ENCODE measurements around the gene CASKIN2. TPM values are rescaled to one million over a fixed set of nuclear protein-coding genes. Genes with fewer than 3 reads are reported as not detected.

Gene CASKIN2
- total RNA-seq, 1 experiment from 2014 or later = 37.0 TPM

DNA sequence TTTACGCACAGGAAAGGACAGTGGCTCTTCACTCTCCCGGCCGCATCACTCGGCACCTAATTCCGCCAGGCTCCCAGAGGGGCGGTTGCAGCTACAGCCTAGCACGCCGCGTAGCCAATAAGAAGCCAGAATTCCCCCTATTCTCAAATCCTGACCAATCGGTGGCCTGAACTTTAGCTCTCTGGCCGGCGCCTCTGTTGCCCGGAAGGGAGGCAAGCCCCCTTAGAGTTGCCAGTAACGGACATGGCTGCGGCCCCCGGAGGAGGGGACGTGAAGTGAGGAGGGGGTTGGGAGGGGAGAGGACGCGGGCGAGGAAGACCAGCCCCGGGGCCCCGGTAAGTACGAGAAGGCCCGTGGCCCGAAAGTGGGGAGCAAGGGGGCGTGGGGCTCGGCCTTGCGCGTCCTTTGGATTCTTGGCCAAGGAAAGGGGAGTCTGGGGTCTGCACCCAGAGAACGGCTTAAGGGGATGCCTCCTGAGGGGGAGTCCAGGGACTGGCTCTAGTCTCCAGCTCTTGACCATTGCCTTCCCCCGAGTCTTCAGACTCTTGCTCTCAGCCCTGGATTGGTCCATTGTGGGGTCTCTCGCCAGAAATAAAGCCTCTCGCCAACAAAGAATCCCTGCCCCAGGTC, 58.8 kb downstream of the CASKIN2 start, which contains the start of gene TMEM94:
TMEM94 (plus strand) TSS at position 219 of the 630 bp plus-strand sequence. CDS start 15,271 bp downstream, outside the sequence.
- peak within 1 kb of the TSS; percentile 89 for H3K9ac ChIP-seq (ENCODE audit: extremely low read depth, insufficient read length, low read length)
- no peak within 1 kb of the TSS for H2AFZ ChIP-seq (ENCODE audit: low read length)
- no peaks in the 10 kb centered on the region; the same call in 1 of the 2 replicates for H3K4me1 ChIP-seq (ENCODE audit: insufficient read depth, low read length)
- no peak within 1 kb of the TSS for H2BK5ac ChIP-seq (ENCODE audit: insufficient read length, low read length)
- peaks cover 13% of the 10 kb centered on the region for H3K23me2 ChIP-seq (ENCODE audit: insufficient read length, low read depth, low read length, poor library complexity, severe bottlenecking)
- H3T11ph ChIP-seq (ENCODE audit: low read length) = no peak within 1 kb of the TSS
- TF ChIP-seq, protein P1, sequence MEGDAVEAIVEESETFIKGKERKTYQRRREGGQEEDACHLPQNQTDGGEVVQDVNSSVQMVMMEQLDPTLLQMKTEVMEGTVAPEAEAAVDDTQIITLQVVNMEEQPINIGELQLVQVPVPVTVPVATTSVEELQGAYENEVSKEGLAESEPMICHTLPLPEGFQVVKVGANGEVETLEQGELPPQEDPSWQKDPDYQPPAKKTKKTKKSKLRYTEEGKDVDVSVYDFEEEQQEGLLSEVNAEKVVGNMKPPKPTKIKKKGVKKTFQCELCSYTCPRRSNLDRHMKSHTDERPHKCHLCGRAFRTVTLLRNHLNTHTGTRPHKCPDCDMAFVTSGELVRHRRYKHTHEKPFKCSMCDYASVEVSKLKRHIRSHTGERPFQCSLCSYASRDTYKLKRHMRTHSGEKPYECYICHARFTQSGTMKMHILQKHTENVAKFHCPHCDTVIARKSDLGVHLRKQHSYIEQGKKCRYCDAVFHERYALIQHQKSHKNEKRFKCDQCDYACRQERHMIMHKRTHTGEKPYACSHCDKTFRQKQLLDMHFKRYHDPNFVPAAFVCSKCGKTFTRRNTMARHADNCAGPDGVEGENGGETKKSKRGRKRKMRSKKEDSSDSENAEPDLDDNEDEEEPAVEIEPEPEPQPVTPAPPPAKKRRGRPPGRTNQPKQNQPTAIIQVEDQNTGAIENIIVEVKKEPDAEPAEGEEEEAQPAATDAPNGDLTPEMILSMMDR (conservative IDR thresholded peaks at IDR 0.05) = no peak
- H3K4me1 Mint-ChIP-seq = peaks cover 18 to 21% of the 10 kb centered on the region in 2 experiments
- H3K9me3 Mint-ChIP-seq = no peaks in the 10 kb centered on the region
- no peak within 1 kb of the TSS for H2AK5ac ChIP-seq (ENCODE audit: insufficient read length, low read length)
- no peaks in the 10 kb centered on the region for H3K27me3 Mint-ChIP-seq (ENCODE audit: low read depth)
- no peaks in the 10 kb centered on the region for H3K36me3 Mint-ChIP-seq (ENCODE audit: insufficient read depth in 1 of 3, low read depth in 3 of 3)
- peak within 1 kb of the TSS; percentile 95 for H3K14ac ChIP-seq (ENCODE audit: insufficient read depth, low read length)
- WGBS (ENCODE audit: extremely low coverage, insufficient read length, low lambda C conversion rate) = no CpG with 5 or more reads among the region's 33 CpGs
- no peak within 1 kb of the TSS for H3K56ac ChIP-seq (ENCODE audit: insufficient read length, low read depth, low read length)
- H4K5ac ChIP-seq (ENCODE audit: insufficient read length, low read depth, low read length) = no peak within 1 kb of the TSS
- peak within 1 kb of the TSS; percentile 95 to 98 (median 96) for H3K27ac Mint-ChIP-seq
- no peak within 1 kb of the TSS for H3K23ac ChIP-seq (ENCODE audit: insufficient read length, low read depth, low read length)
- no peaks in the 10 kb centered on the region for H4K20me1 ChIP-seq (ENCODE audit: control insufficient read depth, insufficient read depth, insufficient read length)
- H3K18ac ChIP-seq (ENCODE audit: insufficient read length, low read depth, low read length) = peak within 1 kb of the TSS; percentile 89
- no peak within 1 kb of the TSS for H4K8ac ChIP-seq (replicated peaks; ENCODE audit: insufficient read length, low read depth, low read length)
- H3K4me3 Mint-ChIP-seq = peak within 1 kb of the TSS; percentile 81 to 88
- H2BK12ac ChIP-seq (ENCODE audit: insufficient read length, low read depth, low read length) = no peak within 1 kb of the TSS
- no peak within 1 kb of the TSS for H4K91ac ChIP-seq (ENCODE audit: insufficient read length, low read depth, low read length)
- H3K27ac ChIP-seq (ENCODE audit: insufficient read length, low read depth, low read length) = no peak within 1 kb of the TSS
- H3K79me1 ChIP-seq (ENCODE audit: insufficient read depth, low read depth, low read length, poor library complexity, severe bottlenecking) = no peaks in the 10 kb centered on the region
- H3K4me2 ChIP-seq (ENCODE audit: insufficient read depth, insufficient read length, low read length) = peak within 1 kb of the TSS; percentile 75
- DNase-seq = peak; percentile 99
- no peak within 1 kb of the TSS for H2BK15ac ChIP-seq (ENCODE audit: low read depth, low read length)
- H3K79me2 ChIP-seq (ENCODE audit: insufficient read depth, low read length) = no peaks in the 10 kb centered on the region
- H3K9me3 ChIP-seq (ENCODE audit: control insufficient read depth, low read depth, low read length) = no peaks in the 10 kb centered on the region
- H2BK120ac ChIP-seq (ENCODE audit: low read depth, low read length, poor library complexity, severe bottlenecking) = peak within 1 kb of the TSS; percentile 80
- H3K27me3 ChIP-seq (ENCODE audit: insufficient read depth, low read length) = no peaks in the 10 kb centered on the region
- no peak within 1 kb of the TSS for H2BK20ac ChIP-seq (ENCODE audit: low read depth, low read length, poor library complexity, severe bottlenecking)
- H3K4ac ChIP-seq (ENCODE audit: low read depth, low read length) = no peak within 1 kb of the TSS; the same call in 1 of the 2 replicates
